ENCODE measurements around the gene RERE.

Gene RERE

DNA sequence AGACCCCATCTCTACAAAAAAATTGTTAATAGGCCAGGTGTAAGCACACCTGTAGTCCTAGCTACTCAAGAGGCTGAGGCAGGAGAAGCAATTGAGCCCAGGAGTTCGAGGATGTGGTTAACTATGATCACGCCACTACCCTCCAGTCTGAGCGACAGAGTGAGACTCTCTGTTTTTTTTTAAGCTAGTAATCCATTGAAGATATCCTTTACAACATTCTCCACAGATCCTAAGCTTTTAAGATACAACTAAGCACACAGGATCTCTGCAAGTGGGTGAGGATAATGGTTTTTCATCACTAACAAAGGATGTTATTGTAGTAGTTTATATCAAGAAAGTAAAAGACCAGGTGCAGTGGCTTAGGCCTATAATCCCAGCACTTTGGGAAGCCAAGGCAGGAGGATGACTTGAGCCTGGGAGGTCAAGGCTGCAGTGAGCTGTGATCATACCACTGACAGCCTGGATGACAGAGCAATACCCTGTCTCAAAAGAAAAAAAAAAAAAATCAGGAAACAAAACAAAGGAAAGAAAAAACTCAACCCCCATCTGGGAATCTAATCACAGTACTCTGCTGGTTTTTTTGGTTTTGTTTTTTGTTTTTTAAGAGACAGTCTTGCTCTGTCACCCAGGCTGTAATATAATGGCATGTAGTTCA lies 166.1 kb downstream of the RERE start:
- TF ChIP-seq, protein P1, sequence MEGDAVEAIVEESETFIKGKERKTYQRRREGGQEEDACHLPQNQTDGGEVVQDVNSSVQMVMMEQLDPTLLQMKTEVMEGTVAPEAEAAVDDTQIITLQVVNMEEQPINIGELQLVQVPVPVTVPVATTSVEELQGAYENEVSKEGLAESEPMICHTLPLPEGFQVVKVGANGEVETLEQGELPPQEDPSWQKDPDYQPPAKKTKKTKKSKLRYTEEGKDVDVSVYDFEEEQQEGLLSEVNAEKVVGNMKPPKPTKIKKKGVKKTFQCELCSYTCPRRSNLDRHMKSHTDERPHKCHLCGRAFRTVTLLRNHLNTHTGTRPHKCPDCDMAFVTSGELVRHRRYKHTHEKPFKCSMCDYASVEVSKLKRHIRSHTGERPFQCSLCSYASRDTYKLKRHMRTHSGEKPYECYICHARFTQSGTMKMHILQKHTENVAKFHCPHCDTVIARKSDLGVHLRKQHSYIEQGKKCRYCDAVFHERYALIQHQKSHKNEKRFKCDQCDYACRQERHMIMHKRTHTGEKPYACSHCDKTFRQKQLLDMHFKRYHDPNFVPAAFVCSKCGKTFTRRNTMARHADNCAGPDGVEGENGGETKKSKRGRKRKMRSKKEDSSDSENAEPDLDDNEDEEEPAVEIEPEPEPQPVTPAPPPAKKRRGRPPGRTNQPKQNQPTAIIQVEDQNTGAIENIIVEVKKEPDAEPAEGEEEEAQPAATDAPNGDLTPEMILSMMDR (IDR thresholded peaks at IDR 0.05; ENCODE audit: low read length, missing control alignments): no peak
- no peak for DNase-seq (ENCODE audit: low read depth)
- no peak overlapping the region for H3K4me3 ChIP-seq (replicated peaks; ENCODE audit: low read depth, low read length)

DNA sequence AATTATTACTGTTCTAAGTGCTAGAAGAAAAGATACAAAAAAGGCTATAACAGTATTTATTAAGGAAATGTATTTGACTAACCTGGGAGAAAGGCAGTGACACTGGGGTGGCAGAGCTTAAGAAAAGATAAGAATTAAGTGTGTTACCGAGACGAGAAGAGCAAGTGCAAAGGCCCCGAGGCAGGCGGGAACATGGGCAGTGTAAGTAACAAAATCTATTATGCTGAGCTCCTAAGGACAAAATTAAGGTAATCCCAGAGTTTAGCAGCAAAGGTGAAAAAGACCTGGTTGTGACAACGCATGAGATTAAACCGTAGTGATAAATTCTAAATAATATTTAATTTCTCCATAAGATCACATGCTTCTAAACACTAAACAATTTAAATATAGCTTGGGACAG lies 167.6 kb downstream of the RERE start:
- TF ChIP-seq, protein P1 (IDR thresholded peaks at IDR 0.05; ENCODE audit: low read length, missing control alignments): no peak
- DNase-seq (ENCODE audit: low read depth): no peak
- H3K4me3 ChIP-seq (replicated peaks; ENCODE audit: low read depth, low read length): no peak overlapping the region

DNA sequence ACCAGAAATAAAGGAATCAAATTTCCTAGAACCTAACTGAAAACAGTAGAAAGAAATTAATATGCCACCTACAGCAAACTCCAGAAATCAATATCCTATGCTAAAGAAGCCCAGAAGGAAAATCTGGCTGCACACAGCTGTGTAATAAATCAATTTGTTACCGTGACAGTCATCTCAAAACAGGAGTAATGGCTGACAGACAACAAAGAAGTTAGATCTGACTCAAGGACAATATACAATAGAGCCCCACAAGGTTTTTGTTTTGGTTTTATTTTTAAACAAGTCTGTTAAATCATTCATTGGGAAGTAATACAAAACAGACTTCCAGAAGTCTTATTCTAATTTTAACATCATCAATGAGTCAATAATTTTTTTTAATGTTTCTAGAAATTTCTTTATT lies 168.4 kb downstream of the RERE start:
- no peak for DNase-seq (ENCODE audit: low read depth)
- H3K4me3 ChIP-seq (replicated peaks; ENCODE audit: low read depth, low read length): no peak overlapping the region
- TF ChIP-seq, protein P1 (IDR thresholded peaks at IDR 0.05; ENCODE audit: low read length, missing control alignments): no peak

DNA sequence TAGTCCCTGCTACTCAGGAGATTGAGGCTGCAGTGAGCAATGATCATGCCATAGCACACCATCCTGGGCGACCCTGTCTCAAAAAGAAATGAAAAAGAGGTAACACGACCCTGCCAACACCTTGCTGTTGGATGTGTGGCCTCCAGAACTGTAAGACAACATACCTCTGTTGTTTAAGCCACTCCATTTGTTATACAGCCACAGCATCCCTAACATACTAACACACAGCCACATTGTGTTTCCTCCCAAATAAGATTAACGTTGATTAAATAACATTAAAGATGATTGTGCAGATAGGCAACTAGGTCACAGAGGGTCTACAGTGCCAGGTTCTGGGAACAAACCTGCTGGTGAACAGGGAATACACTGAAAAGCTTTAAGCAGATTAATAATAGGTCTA lies 170.4 kb downstream of the RERE start:
- H3K4me3 ChIP-seq (replicated peaks; ENCODE audit: low read depth, low read length): no peak overlapping the region
- DNase-seq (ENCODE audit: low read depth): no peak
- TF ChIP-seq, protein P1 (IDR thresholded peaks at IDR 0.05; ENCODE audit: low read length, missing control alignments): no peak

DNA sequence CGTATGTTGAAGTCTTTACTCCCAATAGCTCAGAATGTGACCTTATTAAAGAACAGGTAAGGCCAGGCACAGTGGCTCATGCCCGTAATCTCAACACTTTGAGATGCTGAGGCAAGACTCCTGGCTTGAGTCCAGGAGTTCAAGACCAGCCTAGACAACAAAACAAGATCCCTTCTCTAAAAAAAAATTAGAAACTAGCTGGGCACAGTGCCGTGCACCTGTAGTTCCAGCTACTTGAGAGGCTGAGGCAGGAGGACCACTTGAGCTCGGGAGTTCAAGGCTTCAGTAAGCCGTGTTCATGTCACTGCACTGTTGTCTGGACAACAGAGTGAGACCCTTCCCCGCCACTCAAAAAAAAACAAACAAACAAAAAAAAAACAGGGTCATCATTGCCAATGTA lies 171.3 kb downstream of the RERE start:
- H3K4me3 ChIP-seq (replicated peaks; ENCODE audit: low read depth, low read length): no peak overlapping the region
- no peak for DNase-seq (ENCODE audit: low read depth)
- TF ChIP-seq, protein P1 (IDR thresholded peaks at IDR 0.05; ENCODE audit: low read length, missing control alignments): no peak

DNA sequence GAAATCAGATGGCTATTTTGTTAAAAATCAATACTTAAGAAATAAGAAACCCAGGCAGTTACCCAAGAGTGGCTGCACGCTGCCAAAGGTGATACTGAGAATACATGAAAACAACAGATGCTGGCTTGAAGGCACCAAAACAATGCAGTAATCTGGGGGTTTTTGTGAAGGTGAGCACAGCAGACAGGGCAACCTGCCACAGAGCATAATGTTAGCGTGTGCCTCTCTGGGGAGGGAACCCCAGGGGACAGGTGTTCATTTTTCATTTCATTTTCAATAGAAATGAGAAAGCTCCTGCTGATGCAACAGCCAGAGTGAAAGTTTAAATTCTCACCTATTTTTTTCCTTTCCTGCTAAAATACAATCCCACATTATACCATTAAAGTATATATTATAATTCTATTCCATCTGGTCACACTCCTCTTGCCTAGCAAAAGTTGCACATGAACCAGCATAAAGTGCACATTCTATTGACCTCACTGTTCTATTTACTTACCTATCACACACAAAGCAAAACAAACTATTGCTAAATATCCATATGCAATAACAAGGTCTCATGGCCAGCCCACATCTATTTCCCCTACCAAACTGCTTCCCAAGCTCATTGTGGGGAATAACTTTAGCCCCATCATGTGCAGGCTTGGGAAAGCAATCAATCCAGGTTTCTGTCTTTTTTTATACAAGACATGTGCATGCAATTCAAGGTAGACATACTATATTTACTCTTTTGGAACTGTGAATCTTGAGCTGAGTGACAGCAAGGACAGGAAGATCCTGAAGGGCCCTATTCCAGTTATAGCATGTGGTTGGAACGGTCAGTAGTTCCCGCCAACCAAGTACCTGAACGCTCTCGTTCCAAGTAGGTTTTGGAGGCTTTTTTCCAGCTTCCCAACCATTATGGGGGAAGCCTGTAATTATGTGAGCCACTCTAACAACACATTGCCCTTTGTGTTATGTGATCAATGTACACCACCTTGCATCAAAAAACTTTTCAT lies 173.6 kb downstream of the RERE start:
- TF ChIP-seq, protein P1 (IDR thresholded peaks at IDR 0.05; ENCODE audit: low read length, missing control alignments): no peak
- DNase-seq (ENCODE audit: low read depth): no peak
- H3K4me3 ChIP-seq (replicated peaks; ENCODE audit: low read depth, low read length): no peak overlapping the region
